Suppressor macrophage treated with lipopolysaccharide for 4 hours (primary cell): Measurements from ENCODE around the gene NTMT1.

Experiments used
- DNase-seq: peaks from one replicate; pipeline ENCODE4 v3.0.0-alpha.2; 2020

NTMT1 gene

GRCh38 chr9:129637673-129638439, 11.9 kb downstream of the NTMT1 start:
- no peak for DNase-seq

GRCh38 chr9:129639034-129639630, 13.2 kb downstream of the NTMT1 start:
- no peak for DNase-seq

DNA sequence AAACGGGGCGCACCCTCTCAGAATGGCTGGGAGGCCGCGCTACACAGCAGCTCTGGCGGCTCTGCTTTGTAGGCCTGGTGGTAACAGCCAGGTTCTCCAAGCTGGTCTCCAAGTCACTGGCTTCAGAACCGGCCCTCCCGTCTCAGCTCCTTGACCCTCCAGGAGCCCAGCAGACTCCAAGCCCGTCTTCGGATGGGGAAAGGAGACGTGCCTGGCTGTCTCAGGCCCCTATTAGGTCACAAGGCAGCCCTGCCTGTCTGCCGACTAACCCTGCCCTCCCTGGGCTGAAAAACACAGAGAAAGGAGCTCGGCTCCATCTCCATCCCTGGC, 13.8 kb downstream of the NTMT1 start:
- no peak for DNase-seq

DNA sequence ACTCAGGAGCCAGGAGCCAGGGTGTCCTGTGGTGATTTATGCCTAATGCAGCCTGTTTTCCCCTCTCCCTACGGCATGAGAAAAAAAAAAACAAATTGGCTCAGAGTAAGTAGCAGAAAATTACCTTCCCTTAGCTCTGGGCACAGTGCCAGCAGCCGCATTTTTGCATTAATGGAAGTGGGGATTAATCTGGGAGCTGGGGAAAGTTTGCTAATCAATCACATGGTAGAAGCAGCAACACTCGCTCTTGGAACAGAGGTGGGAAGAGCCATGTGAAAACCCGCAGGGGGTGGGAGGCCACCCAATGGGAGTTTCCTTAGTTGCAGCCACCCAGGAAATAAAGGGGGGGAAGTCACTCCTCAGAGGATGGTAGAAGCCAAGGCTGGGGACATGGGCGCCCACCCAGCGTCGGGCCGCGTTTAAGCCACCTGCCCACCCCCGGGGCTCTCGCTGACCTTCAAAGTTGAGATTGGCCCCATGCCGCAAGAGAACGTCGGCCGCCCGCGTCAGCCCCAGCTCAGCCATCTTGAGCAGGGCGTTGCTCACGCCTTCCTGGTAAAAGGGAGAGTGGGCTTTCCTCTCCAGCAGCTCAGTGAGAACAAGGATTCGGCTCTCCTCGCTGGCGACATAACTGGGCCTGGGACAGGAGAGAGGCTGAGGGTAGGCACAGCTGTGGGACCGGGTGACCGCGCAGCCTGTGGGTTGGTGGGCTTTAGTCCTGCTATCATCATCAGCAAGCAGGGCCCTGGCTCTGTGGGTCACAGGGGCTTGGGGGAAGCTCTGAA, 14.3 kb downstream of the NTMT1 start:
- DNase-seq = no peak

- no peak for DNase-seq
These were observed 15.1 kb downstream of the NTMT1 start for GRCh38 chr9:129640871-129641749.

DNA sequence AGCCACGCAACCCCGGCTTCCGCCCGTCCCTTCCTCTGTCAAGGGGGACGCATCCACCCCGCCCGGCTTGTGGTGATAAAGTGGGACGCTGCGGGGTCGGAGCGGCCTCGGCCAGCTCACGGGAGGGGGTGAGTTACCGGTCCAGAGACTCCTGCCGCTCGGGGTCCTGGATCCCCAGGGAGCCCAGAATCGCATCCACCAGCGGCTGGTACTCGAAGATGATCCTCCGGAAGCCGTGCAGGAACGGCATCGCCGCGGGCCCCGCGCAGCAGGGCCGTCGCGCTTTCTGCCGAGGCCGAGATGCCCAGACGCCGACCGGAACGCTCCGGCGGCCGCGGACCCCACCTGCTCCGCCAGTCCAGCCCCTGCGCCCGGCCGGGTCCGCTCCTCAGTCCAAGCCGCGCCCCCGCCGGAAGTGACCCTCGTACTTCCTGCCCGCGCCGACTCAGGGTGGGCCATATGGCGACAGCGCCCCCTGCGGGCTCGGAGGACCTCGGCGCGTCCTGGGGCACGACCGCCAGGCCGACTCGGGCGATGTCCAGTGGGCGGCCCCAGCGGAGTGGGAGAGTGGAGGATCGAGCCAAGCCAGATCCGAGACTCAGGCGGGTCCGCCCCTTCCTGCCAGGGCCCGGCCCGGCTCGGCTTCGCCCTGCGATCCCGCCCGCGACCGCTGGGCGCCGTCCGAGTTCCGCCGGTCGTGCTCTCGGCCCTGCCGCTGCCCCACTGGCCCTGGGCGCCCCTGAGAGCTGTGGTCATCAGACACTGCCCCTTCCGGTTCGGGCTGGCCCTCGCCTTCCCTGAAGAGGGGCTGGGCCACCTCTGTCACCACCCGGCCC, 16.0 kb downstream of the NTMT1 start, which contains the start of gene ASB6:
Gene ASB6, minus strand, starts transcription at position 402 of the 836 bp plus-strand sequence. Its CDS starts 152 bp downstream, at position 250.
- DNase-seq = peak; percentile 99

- DNase-seq = no peak
These were observed 17.7 kb downstream of the NTMT1 start for GRCh38 chr9:129643706-129644105.

DNA sequence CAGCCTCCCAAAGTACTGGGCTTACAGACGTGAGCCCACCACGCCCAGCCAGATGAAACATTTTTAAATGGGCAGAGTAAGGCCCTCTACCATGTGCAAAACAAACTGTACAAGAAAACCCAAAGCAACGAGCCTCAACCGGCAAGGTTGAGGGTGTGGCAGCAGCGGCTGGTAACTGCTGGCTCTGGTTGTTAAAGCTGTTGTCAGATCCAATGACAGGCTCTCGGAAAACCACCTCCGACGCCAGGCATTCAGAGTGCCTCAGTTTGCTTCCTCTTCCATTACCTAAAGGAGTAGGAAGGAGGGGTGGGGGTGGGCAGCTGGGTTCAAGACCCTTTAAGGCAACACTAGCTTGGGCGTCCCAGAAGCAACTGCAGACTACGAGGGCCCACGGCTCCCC, 18.4 kb downstream of the NTMT1 start:
- DNase-seq = no peak

DNA sequence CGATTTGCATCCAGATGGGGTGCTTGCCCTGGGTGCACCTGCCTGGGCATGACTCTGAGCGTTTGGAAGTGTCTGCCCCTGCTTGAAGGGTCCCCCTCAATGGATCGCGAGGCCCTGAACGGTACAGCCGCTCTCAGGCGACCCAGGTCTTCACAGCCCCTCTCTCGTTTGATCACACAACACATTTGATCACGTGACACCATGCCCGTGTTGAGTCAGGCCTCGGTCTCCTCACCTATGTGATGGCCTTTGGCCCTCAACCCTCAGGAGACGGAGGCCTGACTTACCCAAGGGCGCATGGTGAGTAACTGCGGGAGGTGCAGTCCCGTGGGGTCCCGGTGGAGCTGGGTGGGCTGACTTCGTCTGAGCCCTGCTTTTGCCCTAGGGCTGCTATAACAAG, 18.9 kb downstream of the NTMT1 start:
- no peak for DNase-seq

DNA sequence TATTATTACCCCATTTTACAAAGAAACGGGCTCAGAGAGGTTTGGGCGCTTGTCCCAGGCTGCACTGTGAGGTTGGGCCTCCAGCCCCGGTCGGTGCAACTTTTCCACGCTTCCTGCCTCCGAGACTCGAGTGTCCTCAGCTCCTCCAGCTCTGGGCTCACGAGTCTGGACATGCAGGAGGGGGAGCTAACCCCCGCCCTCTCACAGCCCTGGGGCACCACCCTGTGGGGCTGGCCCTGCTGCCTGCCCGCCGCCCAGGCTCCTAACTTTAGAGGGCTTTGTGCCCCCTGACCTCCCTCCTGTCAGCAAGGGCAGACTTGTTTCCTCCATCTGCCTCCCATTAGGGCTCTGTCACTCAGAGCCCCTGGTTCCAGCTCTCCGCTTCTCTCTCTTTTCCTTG, 20.3 kb downstream of the NTMT1 start:
- DNase-seq = no peak

DNA sequence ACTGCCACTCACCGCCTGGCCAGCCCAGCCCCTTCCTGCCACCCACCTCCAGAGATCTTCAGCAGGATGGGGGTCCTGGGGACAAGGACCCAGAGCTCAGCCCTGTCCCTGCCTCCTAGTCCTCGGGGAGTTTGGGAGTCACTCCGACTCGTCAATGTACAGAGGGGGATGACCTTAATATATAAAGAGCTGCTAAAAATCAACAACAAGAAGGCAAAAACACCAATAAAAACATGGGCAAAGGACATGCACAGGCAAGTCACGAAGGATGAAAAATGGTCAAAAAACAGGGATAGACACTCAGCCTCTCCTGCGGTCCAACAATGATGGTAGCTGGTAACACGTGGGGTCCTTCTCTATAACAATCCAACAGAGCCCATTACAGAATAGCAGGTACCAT, 20.7 kb downstream of the NTMT1 start:
- DNase-seq = no peak

GRCh38 chr9:129647635-129648034, 21.7 kb downstream of the NTMT1 start:
- DNase-seq = no peak

DNA sequence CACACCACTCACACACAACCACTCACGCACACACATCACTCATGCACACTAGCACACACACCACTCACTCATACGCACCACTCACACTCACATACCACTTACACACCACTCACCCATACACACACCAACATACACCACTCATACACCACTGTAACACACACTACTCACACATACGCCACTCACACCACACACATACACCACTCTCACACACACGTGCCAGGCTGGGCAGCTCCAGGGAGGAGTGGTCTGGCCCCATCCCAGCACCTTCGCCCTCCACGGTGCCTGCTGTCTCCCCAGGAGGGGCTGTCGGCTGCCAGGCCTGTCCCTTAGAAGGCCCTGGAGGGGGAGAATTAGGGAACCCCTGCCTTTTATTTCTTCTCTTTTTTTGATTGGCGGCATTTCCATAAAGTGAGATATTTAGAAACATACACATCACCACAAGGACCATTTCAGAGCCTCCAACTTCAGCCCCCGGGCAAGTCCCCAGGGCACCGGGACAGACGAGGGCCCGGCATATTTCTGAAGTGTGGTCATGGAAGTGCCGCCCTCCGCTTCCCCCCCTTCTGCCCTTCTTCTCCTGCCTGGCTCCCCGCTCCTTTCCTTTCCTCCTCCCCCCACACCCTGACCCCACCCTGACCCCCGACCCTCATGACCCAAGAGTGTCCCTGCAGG, 22.3 kb downstream of the NTMT1 start:
- no peak for DNase-seq

DNA sequence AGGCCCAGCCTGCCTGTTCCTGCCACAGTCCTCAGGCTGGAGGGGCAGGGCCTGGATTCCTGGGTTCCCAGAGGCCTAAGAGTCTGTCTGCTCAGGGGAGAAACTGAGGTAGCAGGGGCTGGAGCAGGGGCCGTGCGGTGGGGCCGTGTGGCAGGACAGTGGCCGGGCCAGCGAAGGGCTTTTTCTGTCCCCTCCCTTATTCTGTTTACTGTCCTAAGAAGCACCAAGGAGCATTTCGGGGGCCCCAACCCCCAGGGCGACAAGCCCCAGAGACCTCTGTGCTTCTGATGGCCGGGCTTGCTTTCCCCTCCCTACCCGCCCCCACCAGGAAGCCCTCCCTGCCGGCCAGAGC, 22.8 kb downstream of the NTMT1 start:
- no peak for DNase-seq

DNA sequence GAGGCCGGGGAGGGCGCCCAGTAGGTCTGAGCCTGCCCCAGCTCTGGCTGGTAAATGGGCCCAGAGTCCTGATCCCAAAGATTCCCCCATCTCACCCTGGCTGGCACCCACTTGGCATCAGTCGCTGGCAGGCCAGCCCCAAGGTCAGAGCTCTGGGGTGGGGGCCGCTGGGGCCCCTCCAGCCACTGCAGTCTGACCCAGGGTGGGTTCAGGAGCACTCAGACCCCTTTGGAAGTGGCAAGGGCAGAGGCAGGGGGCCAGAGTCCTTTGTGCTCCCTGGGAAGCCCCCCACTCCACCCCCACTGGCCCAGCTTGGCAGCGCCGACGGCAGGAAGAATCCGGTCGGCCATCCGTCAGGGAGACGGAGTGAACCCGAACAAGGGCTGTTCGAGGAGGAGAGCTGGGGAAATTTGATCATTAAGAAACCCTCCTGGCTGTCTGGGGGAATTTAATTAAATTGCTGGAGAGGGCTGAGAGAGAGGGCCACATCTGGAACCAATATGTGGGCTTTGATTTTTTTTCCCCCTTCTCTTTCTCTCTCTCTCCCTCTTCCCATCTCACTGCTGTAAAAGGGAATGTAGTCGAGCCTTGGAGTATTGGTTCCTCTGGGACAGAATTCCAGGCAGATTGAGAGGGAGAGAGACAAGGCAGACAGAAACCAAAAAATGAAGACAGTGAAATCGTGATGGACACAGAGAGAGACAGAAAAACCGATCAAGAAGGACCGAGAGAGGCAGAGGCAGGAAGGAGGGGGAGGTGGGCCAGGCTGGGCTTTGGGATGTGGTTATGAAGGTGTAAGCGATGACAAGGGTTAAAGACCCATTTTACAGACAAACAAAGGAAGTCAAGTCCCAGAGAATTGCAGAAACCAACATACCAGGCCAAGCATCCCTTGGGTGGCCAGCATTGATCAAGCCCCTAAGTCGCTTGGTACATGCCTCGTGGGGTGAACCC, 24.0 kb downstream of the NTMT1 start:
- no peak for DNase-seq

DNA sequence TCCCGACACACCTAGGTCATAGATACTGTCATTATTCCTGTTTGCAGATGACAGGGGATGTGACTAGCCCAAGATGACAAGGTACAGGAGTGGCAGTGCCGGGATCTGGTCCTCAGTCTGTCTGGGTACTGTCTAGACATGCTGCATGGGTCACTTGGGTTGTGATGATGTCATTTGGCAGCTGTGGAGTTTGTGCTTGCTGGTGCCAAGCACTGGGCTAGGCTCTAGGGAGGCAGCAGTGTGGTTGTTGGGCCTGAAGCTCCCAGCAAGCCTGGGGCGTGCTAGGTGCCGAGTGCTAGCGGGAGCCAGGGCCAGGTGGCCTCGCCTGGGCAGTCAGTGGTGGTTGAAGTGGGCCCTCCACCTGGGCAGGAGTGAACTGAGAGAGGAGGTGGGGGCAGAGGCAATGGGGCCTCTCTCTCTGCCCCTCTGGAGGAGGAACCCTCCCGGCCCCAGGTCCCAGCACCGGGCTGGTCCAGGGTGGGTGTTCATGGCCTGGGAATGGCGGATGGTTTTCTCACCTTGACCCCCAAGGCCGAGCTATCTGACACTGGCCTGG, 24.8 kb downstream of the NTMT1 start:
- DNase-seq = no peak

GRCh38 chr9:129653823-129654553, 28.0 kb downstream of the NTMT1 start:
- no peak for DNase-seq

DNA sequence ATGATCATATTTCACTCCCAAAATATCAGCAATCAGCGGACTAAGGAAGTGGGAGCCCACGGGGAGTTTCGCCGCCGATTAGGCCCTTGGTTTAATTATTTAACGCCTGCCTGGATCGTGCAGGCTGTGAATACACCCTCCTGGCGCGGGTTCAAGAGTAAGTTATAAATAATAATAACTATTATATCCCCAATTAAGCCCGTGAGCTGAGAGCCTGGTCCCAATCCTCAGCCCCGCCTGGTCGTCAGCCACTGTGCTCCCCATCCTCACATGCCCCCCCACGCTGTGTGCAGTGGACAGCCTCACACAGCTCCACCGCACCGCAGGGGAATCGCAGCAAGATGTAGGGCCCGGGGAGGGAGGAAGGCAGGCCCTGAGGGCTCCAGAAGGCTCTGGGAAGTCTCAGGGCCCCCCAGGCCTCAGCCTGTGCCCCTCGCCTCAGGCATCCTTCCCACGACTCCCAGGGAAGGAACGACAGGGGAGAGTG, 28.6 kb downstream of the NTMT1 start:
- DNase-seq = no peak

GRCh38 chr9:129655154-129655553, 29.2 kb downstream of the NTMT1 start:
- DNase-seq = no peak
